ENCODE measurements around the gene TBC1D24. TPM values are rescaled to one million over a fixed set of nuclear protein-coding genes. Genes with fewer than 3 reads are reported as not detected.

The TBC1D24 gene
- total RNA-seq, 4 donors from 2014 or later, result 5.6 to 16.2 (median 13.6) TPM

DNA sequence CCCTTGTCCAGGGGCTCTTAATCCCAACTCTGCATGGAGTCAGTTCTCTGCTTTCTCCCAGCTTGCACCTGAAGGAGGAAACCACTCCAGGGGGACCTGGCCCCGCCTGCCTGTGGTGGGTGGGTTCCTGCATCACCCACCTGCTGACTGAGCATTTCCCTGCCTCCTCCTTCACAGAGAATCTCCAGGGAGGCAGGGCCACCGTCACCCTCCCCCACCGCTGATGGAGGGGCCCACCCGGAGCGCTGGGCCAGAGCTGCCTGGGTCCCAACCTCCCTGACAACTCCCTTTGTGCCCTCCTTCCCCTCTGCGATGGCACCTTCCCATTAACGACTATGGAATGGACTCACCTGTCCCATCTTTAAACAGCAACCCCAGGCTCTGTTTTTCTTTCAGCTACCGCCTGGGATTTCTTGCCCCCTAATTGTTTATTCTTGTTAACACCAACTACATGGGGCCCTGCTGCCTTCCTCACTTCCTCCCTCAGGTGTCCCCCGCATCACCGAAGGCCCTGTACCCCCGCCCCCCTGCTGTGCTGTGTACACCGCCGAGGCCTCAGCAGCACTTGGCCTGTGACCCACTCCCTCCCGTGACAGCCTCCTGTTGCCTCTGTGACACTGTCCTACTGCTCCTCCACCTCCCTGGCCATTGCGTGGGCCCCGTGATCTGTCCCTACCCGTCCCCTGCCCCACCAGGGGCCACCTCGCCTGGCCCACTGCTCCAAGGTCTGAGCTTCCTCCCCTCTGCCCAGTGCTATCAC lies 15.9 kb upstream of the TBC1D24 start:
- Histone ChIP-seq H3K36me3 (peaks cover 0 to 6% (median 0%) of the 10 kb centered on the region in 3 donors), H3K9me3 (no peaks in the 10 kb centered on the region), H3K27ac (peak overlapping the region in 1 of 4 donors; percentile 49), H3K4me3 (peak overlapping the region; percentile 37 to 66 (median 60)), H3K4me1 (peaks cover 0 to 17% (median 6%) of the 10 kb centered on the region in 4 donors), H3K27me3 (no peaks in the 10 kb centered on the region)
- DNase-seq, result no peak
- TF ChIP-seq POLR2A (IDR thresholded peaks at IDR 0.05), result no peak

DNA sequence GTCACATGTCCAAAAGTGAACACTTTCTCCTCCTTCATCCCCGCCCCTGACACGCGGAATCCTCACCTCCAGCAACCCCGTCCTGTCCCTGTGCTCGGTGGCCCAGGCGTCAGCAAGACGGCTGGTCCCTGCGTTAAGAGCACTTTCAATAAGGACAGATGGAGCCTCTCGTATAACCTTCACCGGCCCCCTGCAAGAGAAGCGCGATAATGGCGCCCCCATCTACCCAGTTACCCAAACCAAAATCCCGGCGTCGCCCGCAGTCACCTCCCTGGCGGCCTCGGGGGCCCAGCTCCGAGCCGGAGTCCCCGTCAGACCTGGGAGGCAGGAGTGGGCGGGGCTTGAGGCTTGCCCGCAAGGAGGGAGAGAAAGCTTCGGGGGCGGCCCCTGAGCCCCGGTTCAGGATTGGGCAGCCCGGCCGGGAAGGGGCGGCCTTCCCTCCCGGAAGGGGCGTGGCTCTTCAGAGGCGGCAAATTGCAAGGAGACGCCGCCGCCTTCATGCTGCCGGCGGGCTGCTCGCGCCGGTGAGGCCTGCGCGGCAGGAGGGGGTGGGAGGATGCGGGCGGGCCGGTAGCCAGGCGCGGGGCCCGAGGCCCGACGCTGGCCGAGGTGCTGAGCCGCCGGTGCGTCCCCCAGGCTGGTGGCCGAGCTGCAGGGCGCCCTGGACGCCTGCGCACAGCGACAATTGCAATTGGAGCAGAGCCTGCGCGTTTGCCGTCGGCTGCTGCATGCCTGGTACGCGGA lies 15.1 kb upstream of the TBC1D24 start, which contains the start of gene TEDC2:
Gene TEDC2, plus strand, starts transcription at position 463 of the 744 bp plus-strand sequence. Its CDS starts 36 bp downstream, at position 499.
- peak within 1 kb of the TSS in 1 of 4 donors; percentile 49 for H3K27ac ChIP-seq
- TF ChIP-seq, protein P1, sequence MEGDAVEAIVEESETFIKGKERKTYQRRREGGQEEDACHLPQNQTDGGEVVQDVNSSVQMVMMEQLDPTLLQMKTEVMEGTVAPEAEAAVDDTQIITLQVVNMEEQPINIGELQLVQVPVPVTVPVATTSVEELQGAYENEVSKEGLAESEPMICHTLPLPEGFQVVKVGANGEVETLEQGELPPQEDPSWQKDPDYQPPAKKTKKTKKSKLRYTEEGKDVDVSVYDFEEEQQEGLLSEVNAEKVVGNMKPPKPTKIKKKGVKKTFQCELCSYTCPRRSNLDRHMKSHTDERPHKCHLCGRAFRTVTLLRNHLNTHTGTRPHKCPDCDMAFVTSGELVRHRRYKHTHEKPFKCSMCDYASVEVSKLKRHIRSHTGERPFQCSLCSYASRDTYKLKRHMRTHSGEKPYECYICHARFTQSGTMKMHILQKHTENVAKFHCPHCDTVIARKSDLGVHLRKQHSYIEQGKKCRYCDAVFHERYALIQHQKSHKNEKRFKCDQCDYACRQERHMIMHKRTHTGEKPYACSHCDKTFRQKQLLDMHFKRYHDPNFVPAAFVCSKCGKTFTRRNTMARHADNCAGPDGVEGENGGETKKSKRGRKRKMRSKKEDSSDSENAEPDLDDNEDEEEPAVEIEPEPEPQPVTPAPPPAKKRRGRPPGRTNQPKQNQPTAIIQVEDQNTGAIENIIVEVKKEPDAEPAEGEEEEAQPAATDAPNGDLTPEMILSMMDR (IDR thresholded peaks at IDR 0.05), result no peak
- TF ChIP-seq POLR2A (IDR thresholded peaks at IDR 0.05), result no peak
- DNase-seq, result peak; percentile 97 to 99 (median 98)
- H3K9me3 ChIP-seq, result no peaks in the 10 kb centered on the region
- no peaks in the 10 kb centered on the region for H3K36me3 ChIP-seq
- H3K4me3 ChIP-seq, result peak within 1 kb of the TSS; percentile 37 to 66 (median 60)
- H3K27me3 ChIP-seq, result no peaks in the 10 kb centered on the region
- H3K4me1 ChIP-seq, result peaks cover 0 to 17% (median 6%) of the 10 kb centered on the region in 4 donors

DNA sequence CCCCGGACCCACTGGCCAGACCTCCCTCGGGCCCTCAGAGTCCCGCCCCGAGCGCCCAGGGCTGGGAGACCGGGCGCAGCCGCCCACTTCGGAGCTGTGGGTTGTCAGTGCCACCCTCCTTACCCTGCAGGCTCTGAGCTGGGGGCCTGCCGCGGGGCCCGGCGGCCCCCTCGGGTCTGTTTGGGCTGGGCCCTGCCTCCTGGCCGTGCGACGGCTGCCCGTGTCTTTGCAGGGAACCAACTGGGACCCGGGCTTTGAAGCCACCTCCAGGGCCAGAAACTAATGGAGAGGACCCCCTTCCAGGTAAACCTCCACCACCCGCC lies 14.6 kb upstream of the TBC1D24 start:
- H3K4me3 ChIP-seq, result peak overlapping the region; percentile 37 to 66 (median 60)
- no peaks in the 10 kb centered on the region for H3K27me3 ChIP-seq
- no peak for TF ChIP-seq POLR2A (IDR thresholded peaks at IDR 0.05)
- TF ChIP-seq, protein P1 (IDR thresholded peaks at IDR 0.05), result no peak
- DNase-seq, result no peak
- no peaks in the 10 kb centered on the region for H3K36me3 ChIP-seq
- H3K9me3 ChIP-seq, result no peaks in the 10 kb centered on the region
- H3K27ac ChIP-seq, result peak overlapping the region in 1 of 4 donors; percentile 49
- H3K4me1 ChIP-seq, result peaks cover 0 to 17% (median 6%) of the 10 kb centered on the region in 4 donors

DNA sequence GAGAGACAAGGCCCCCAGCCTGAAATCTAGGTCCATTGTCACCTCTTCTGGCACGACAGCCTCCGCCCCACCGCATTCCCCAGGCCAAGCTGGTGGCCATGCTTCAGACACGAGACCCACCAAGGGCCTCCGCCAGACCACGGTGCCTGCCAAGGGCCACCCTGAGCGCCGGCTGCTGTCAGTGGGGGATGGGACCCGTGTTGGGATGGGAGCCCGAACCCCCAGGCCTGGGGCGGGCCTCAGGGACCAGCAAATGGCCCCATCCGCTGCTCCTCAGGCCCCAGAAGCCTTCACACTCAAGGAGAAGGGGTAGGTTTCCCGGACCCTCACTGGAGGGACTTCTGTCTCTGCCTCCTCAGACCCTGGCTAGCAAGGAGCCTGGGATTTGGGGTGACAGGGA lies 14.0 kb upstream of the TBC1D24 start:
- no peak for TF ChIP-seq POLR2A (IDR thresholded peaks at IDR 0.05)
- TF ChIP-seq, protein P1 (IDR thresholded peaks at IDR 0.05), result no peak
- H3K4me3 ChIP-seq, result no peak overlapping the region
- no peak overlapping the region for H3K27ac ChIP-seq
- peaks cover 0 to 17% (median 6%) of the 10 kb centered on the region in 4 donors for H3K4me1 ChIP-seq
- H3K27me3 ChIP-seq, result no peaks in the 10 kb centered on the region
- DNase-seq, result no peak
- no peaks in the 10 kb centered on the region for H3K9me3 ChIP-seq
- no peaks in the 10 kb centered on the region for H3K36me3 ChIP-seq

DNA sequence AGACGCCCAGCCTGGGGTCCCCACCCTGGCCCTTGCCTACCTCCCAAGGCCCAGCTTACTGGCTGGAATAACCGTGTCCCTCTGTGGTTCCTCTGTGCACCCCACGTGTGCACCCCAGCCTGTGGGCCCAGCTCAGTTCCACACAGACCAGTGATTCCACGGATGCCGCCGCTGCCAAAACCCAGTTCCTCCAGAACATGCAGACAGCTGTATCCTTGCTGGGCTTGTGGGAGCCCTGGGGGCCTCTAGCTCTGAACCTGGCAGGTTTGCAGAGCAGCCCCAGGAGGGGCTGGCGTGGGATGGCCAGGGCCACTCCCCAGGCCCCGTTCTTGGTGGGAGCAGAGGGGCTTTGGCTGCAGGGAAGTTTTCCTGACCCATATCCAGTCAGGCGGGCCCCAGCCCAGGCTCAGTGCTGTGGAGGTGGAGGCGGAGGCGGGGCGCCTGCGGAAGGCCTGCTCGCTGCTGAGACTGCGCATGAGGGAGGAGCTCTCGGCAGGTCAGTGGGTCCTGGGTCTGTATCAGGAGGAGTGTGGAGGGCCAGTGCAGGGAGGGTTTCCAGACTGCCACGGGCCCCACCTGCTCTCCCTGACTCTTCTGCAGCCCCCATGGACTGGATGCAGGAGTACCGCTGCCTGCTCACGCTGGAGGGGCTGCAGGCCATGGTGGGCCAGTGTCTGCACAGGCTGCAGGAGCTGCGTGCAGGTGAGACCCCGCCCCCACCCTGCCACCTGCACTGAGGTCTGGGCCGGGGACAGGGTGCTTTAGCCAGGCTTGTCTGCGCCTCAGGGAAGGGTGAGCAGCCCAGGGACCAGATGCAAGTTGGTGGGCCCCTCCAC lies 12.7 kb upstream of the TBC1D24 start:
- TF ChIP-seq POLR2A (IDR thresholded peaks at IDR 0.05), result no peak
- TF ChIP-seq, protein P1 (IDR thresholded peaks at IDR 0.05), result no peak
- no peak for DNase-seq
- no peak overlapping the region for H3K27ac ChIP-seq

More for the DNA sequence above, 12.7 kb upstream of the TBC1D24 start:
- Histone ChIP-seq H3K4me1 (peaks cover 0 to 17% (median 6%) of the 10 kb centered on the region in 4 donors), H3K36me3 (no peaks in the 10 kb centered on the region), H3K9me3 (no peaks in the 10 kb centered on the region), H3K4me3 (no peak overlapping the region), H3K27me3 (no peaks in the 10 kb centered on the region)
